ENCODE results near the gene WDHD1.

- TF ChIP-seq CTCF (conservative IDR thresholded peaks at IDR 0.05; ENCODE audit: low read depth, low read length) (no peak), EZH2 (IDR thresholded peaks at IDR 0.05; ENCODE audit: low read length, unreplicated experiment) (no peak)
Observed at GRCh38 chr14:55045087-55045486, 18.2 kb upstream of the WDHD1 start.

All from PC-3 (cell line).